ENCODE measurements around the gene JHY. TPM values are rescaled to one million over a fixed set of nuclear protein-coding genes. Genes with fewer than 3 reads are reported as not detected.
A peak's percentile ranks its signal among the peaks of the same experiment; 100 is the strongest.
"Not testable (repeated sequence)": the region's sequence is repeated elsewhere in the genome, so short reads cannot be mapped to it uniquely, and the experiment has no call there.

JHY gene
- total RNA-seq, 2 experiments from 2014 or later = 3.1 to 3.2 TPM

DNA sequence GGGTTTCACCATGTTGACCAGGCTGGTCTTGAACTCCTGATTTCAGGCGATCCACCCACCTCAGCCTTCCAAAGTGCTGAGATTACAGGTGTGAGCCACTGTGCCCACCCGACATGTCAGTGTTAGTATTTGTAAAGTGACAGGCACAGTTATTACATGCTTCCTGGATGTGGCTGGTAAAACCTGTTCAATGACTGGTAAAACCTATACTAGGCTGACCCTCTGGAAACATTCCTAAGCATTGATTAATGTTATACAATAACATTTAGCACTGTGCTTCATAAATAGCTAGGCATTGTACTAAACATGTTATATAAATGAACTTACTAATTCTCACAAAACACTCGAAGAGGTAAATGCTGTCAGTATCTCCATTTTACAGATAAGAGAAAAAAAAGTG lies 20.9 kb upstream of the JHY start:
- H3K9me3 Mint-ChIP-seq = no peaks in the 10 kb centered on the region
- peaks cover 21% of the 10 kb centered on the region for H3K36me3 Mint-ChIP-seq
- no peaks in the 10 kb centered on the region for H3K27me3 Mint-ChIP-seq
- H3K4me1 Mint-ChIP-seq = peaks cover 34% of the 10 kb centered on the region
- H3K27ac Mint-ChIP-seq = no peak overlapping the region
- H3K4me3 Mint-ChIP-seq = no peak overlapping the region
- DNase-seq = no peak

DNA sequence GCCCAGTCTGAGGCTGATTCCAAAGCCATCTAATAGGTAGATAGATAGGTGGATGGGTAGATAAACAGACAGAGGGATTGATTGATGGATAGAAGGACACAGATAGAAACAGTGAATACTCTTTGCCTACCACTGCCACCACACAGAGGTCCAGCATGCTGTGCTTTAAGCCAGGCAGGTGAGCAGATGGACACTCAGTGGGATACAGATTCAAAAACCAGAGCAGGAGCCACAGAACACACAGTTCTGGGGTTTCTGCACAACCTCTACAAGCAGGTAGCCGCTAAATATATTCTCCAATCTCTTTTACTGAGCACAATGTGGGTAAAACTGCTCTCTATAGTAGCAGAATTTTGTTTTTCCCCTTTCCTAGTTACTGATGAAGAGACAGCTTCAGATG lies 20.5 kb upstream of the JHY start:
- H3K36me3 Mint-ChIP-seq = peaks cover 19% of the 10 kb centered on the region
- no peak overlapping the region for H3K4me3 Mint-ChIP-seq
- H3K27me3 Mint-ChIP-seq = no peaks in the 10 kb centered on the region
- H3K9me3 Mint-ChIP-seq = no peaks in the 10 kb centered on the region
- DNase-seq = no peak
- H3K27ac Mint-ChIP-seq = no peak overlapping the region
- H3K4me1 Mint-ChIP-seq = peaks cover 29% of the 10 kb centered on the region

- H3K4me3 Mint-ChIP-seq, H3K27me3 Mint-ChIP-seq, H3K9me3 Mint-ChIP-seq, DNase-seq, H3K27ac Mint-ChIP-seq: not testable (repeated sequence)
- H3K4me1 Mint-ChIP-seq = peaks cover 22% of the 10 kb centered on the region
- H3K36me3 Mint-ChIP-seq = peaks cover 18% of the 10 kb centered on the region
Measured at GRCh38 chr11:122863154-122863553, 19.4 kb upstream of the JHY start.

- no peaks in the 10 kb centered on the region for H3K9me3 Mint-ChIP-seq
- no peak overlapping the region for H3K27ac Mint-ChIP-seq
- no peaks in the 10 kb centered on the region for H3K27me3 Mint-ChIP-seq
- H3K36me3 Mint-ChIP-seq = peaks cover 15% of the 10 kb centered on the region
- peaks cover 20% of the 10 kb centered on the region for H3K4me1 Mint-ChIP-seq
- no peak for DNase-seq
- no peak overlapping the region for H3K4me3 Mint-ChIP-seq
Measured at GRCh38 chr11:122863704-122864326, 18.7 kb upstream of the JHY start.

DNA sequence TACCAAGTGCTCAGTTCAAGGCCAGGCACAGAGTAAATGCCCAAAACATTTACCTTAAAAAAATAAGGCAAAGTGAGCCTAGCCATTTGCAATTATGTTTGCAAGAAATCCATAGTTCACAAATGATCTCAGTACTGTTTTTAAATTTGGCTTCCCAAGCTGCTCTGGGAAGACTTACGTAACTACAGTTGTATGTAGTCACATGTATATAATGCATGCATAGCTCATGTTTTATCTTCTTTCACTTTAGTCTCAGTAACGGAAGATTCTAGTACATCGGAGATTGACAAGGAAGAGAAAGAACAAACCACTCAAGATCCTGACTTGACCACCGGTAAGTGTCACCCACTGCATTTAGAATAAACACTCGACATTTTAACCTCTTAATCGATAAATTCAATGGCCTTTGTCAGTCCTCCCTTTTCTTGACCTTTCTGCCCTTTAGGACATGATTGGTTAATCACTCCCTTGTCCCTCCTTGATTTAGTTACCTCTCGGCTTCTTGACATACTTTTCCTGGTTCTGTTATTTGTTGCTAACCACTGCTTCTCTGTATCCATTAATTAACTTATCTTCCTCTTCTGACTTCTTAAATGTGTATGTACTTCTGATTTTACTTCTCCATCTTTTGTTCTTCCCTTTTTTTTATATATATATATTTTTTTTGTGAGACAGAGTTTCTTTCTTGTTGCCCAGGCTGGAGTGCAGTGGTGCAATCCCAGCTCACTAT lies 18.0 kb upstream of the JHY start:
- H3K4me1 Mint-ChIP-seq = peaks cover 22% of the 10 kb centered on the region

DNA sequence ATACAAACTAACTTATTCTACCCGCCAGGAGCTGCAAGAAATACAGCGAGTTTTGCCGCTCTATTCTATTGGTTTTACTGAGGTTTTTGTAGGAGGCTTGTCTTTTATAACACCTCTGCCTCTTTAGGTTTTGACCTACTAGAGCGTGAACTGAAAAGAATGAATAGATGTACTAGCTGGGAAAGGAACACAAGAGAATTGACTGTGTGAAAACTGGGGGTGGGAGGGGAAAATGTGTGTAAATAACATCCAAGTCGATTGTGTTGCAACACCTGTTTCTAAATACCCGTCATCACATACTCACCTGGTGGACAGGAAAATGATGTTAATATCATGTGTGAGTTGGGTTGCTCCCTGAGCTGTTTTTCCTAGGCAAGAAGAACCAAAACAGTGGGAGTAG lies 12.9 kb upstream of the JHY start:
- H3K4me3 Mint-ChIP-seq = no peak overlapping the region
- no peak overlapping the region for H3K27ac Mint-ChIP-seq
- no peak for DNase-seq
- peaks cover 19% of the 10 kb centered on the region for H3K36me3 Mint-ChIP-seq
- no peaks in the 10 kb centered on the region for H3K27me3 Mint-ChIP-seq
- peaks cover 6% of the 10 kb centered on the region for H3K4me1 Mint-ChIP-seq
- no peaks in the 10 kb centered on the region for H3K9me3 Mint-ChIP-seq

More for the DNA sequence above, 18.0 kb upstream of the JHY start:
- Mint-ChIP-seq H3K27ac (peak overlapping the region; percentile 44), H3K36me3 (peaks cover 14% of the 10 kb centered on the region), H3K9me3 (no peaks in the 10 kb centered on the region), H3K4me3 (no peak overlapping the region), H3K27me3 (no peaks in the 10 kb centered on the region)
- no peak for DNase-seq

DNA sequence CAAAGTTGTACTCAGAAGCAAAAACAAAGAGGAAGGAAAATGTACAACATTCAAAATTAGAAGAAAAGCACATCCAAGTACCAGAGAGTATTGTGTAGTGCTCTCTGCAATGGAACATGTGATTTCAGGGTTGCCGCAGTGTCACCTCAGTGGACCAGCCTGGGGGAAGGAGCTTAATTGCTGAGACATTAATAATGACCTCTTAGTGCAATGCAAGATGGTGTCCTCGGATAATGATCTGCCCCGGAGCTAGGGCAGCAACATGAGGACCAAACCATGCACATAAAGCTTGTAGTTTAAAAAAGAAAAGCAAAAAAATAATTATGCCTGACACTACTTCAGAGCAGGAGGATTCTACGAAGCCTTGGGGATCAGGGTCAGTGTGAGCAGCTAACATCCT lies 11.3 kb upstream of the JHY start:
- no peak overlapping the region for H3K27ac Mint-ChIP-seq
- H3K36me3 Mint-ChIP-seq = peaks cover 15% of the 10 kb centered on the region
- DNase-seq = no peak
- peaks cover 4% of the 10 kb centered on the region for H3K4me1 Mint-ChIP-seq
- no peaks in the 10 kb centered on the region for H3K27me3 Mint-ChIP-seq
- H3K4me3 Mint-ChIP-seq = no peak overlapping the region
- no peaks in the 10 kb centered on the region for H3K9me3 Mint-ChIP-seq

- no peaks in the 10 kb centered on the region for H3K9me3 Mint-ChIP-seq
- H3K4me3 Mint-ChIP-seq = no peak overlapping the region
- peaks cover 4% of the 10 kb centered on the region for H3K4me1 Mint-ChIP-seq
- H3K27me3 Mint-ChIP-seq = no peaks in the 10 kb centered on the region
- H3K36me3 Mint-ChIP-seq = peaks cover 15% of the 10 kb centered on the region
- H3K27ac Mint-ChIP-seq = no peak overlapping the region
- no peak for DNase-seq
Measured at GRCh38 chr11:122872046-122872445, 10.5 kb upstream of the JHY start.

GRCh38 chr11:122874991-122875390 lies 7.6 kb upstream of the JHY start:
- peaks cover 16% of the 10 kb centered on the region for H3K4me1 Mint-ChIP-seq
- H3K9me3 Mint-ChIP-seq = no peaks in the 10 kb centered on the region
- no peak overlapping the region for H3K4me3 Mint-ChIP-seq
- H3K36me3 Mint-ChIP-seq = peaks cover 10% of the 10 kb centered on the region
- no peak for DNase-seq
- no peak overlapping the region for H3K27ac Mint-ChIP-seq
- H3K27me3 Mint-ChIP-seq = no peaks in the 10 kb centered on the region

DNA sequence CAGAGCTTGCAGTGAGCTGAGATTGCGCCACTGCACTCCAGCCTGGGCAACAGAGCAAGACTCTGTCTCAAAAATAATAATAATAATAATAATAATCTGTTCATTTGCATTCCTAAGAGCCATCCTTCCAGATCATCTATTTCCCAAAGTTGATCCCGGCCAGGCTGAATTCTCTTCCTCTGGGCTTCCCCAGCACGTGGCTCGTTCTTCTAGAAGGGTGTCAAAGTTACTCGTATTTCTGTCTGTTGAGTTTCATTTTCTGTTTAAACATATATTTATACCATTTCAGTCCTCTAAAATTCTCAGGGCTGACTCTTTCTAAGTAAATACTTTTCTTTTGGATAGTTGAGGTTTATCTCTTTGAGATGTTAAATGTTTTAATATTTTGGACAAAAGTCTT lies 4.8 kb upstream of the JHY start:
- DNase-seq = no peak
- H3K36me3 Mint-ChIP-seq = peaks cover 2% of the 10 kb centered on the region
- H3K4me3 Mint-ChIP-seq = no peak overlapping the region
- no peak overlapping the region for H3K27ac Mint-ChIP-seq
- H3K4me1 Mint-ChIP-seq = peaks cover 26% of the 10 kb centered on the region
- no peaks in the 10 kb centered on the region for H3K27me3 Mint-ChIP-seq
- H3K9me3 Mint-ChIP-seq = no peaks in the 10 kb centered on the region

DNA sequence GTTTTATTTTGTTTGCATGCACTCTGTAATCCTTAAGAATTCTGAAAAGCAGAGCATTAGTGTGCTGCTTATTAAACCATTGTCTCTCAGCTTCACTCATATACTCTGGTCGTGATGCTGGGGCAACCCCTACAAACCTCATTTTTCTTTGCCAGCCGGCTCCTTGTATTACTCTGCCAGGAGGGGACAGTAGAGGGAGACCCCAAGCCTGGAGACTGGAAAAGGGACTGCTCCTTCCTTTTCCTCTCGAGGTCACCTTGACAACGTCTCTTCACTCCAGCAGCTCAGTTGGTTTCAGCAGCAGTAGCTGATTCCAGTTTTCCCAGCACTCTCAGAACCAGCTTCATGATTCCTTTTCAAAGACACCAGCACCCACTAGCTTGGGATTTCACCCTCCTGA lies 2.8 kb upstream of the JHY start:
- no peak for DNase-seq
- no peaks in the 10 kb centered on the region for H3K9me3 Mint-ChIP-seq
- H3K36me3 Mint-ChIP-seq = no peaks in the 10 kb centered on the region
- H3K4me3 Mint-ChIP-seq = no peak overlapping the region
- no peak overlapping the region for H3K27ac Mint-ChIP-seq
- H3K27me3 Mint-ChIP-seq = no peaks in the 10 kb centered on the region
- H3K4me1 Mint-ChIP-seq = peaks cover 32% of the 10 kb centered on the region

DNA sequence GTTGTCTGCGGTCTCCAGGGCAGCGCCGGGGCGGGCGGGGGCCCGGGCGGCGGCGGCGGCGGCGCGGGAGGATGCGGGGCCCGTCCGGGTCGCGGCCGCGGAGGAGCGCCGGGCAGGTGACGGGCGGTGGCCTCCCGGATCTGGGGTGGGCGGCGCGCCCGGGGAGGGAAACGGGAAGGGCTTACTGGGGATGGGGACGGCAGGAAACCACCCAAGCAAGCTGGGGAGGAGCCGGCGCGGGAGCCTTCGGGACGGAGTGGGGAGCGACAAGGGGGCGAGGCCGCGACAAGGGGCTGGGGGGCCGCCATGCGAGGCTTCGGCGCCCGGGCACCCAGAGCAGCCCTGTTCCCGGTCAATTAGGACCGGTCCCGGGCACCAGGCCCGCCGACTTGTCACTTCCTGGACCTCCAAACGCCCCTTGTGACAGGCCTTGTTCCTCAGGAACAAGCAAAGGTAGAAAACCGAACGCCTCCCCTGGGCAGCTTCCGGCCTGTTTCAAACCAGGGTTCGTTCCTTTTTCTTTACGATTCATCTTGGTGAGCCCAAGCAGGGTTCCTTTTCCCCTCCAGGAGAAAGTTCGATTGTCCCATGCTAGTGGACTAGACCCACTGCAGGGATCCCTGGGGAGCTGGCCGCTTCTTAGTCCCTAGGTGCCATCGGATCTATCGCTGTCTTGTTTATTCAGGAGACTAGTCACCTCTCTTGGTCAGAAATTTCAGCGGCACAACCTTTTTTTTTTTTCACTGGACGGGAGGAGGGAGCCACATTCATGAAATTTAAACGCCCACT lies 492 bp downstream of the JHY start:
- H3K9me3 Mint-ChIP-seq = no peaks in the 10 kb centered on the region
- peaks cover 28% of the 10 kb centered on the region for H3K4me1 Mint-ChIP-seq
- H3K27me3 Mint-ChIP-seq = no peaks in the 10 kb centered on the region
- peak overlapping the region; percentile 86 for H3K4me3 Mint-ChIP-seq
- DNase-seq = peak; percentile 61
- peak overlapping the region; percentile 85 for H3K27ac Mint-ChIP-seq
- peaks cover 6% of the 10 kb centered on the region for H3K36me3 Mint-ChIP-seq

GRCh38 chr11:122883646-122883979 lies 1.1 kb downstream of the JHY start:
- Mint-ChIP-seq H3K36me3 (peaks cover 6% of the 10 kb centered on the region), H3K27ac (peak overlapping the region; percentile 85), H3K9me3 (no peaks in the 10 kb centered on the region), H3K4me1 (peaks cover 25% of the 10 kb centered on the region), H3K4me3 (peak overlapping the region; percentile 86), H3K27me3 (no peaks in the 10 kb centered on the region)
- DNase-seq = no peak

DNA sequence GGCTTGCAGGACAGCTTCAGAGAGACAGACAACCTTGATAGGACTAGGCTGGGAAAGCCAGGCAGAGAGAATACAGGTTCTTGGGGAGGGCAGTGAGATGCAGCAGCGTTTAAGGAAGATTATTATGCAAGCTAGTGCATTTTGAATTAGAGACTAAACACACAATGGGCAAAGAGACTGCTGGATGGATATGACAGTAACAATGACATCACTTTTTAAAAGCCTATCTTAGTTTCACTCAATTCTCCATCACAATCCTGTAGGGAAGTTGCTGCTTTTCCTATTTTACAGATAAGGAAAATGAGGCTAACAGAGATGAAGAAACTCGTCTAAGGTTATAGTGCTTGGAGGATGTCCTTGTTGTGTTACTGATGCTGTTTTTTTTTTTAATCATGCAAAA lies 5.6 kb downstream of the JHY start:
- DNase-seq = no peak
- Mint-ChIP-seq H3K4me3 (no peak overlapping the region), H3K36me3 (peaks cover 6% of the 10 kb centered on the region), H3K27ac (no peak overlapping the region), H3K27me3 (no peaks in the 10 kb centered on the region), H3K9me3 (no peaks in the 10 kb centered on the region), H3K4me1 (peaks cover 8% of the 10 kb centered on the region)

- no peak overlapping the region for H3K4me3 Mint-ChIP-seq
- no peaks in the 10 kb centered on the region for H3K27me3 Mint-ChIP-seq
- peaks cover 5% of the 10 kb centered on the region for H3K4me1 Mint-ChIP-seq
- H3K27ac Mint-ChIP-seq = no peak overlapping the region
- H3K36me3 Mint-ChIP-seq = no peaks in the 10 kb centered on the region
- no peaks in the 10 kb centered on the region for H3K9me3 Mint-ChIP-seq
- DNase-seq = no peak
Measured at GRCh38 chr11:122893131-122893530, 10.6 kb downstream of the JHY start.

Data from activated naive CD8-positive, alpha-beta T cell treated with anti-CD3 and anti-CD28 coated beads for 36 hours (primary cell).